Skeletal muscle tissue (tissue), 4 donors: ENCODE data around the gene INTS4. TPM values are rescaled to one million over a fixed set of nuclear protein-coding genes. Genes with fewer than 3 reads are reported as not detected.
"Not testable (repeated sequence)": the region's sequence is repeated elsewhere in the genome, so short reads cannot be mapped to it uniquely, and the experiment has no call there.

Experiments
- H3K27ac ChIP-seq: one replicate; pipeline ENCODE4 v1.7.0; 2013; ENCODE audit warnings: mild to moderate bottlenecking, low read depth, low read length, inconsistent platforms
- H3K27me3 ChIP-seq, 3 donors: one replicate each; pipeline ENCODE4 v1.7.0; 2013; ENCODE audit warnings: low read length in 3 of 3; ENCODE audit not compliant: control insufficient read depth in 3 of 3, insufficient read depth in 3 of 3
- H3K36me3 ChIP-seq, 3 donors: one replicate each; pipeline ENCODE4 v1.7.0; 2013; ENCODE audit warnings: low read length in 3 of 3; ENCODE audit not compliant: control insufficient read depth in 3 of 3, insufficient read depth in 3 of 3
- H3K4me1 ChIP-seq, 3 donors: one replicate each; pipeline ENCODE4 v1.7.0; 2013; ENCODE audit warnings: low read length in 3 of 3, mild to moderate bottlenecking in 3 of 3; ENCODE audit not compliant: control insufficient read depth in 3 of 3, insufficient read depth in 3 of 3
- H3K4me3 ChIP-seq, 3 donors: one replicate each; pipeline ENCODE4 v1.7.0; 2013; ENCODE audit warnings: low read length in 3 of 3
- H3K9ac ChIP-seq, 3 donors: one replicate each; pipeline ENCODE4 v1.7.0; 2013; ENCODE audit warnings: low read length in 3 of 3, mild to moderate bottlenecking in 3 of 3, moderate library complexity in 2 of 3, low read depth in 1 of 3
- H3K9me3 ChIP-seq, 3 donors: one replicate each; pipeline ENCODE4 v1.7.0; 2013; ENCODE audit warnings: low read length in 3 of 3; ENCODE audit not compliant: control insufficient read depth in 3 of 3
- total RNA-seq: library from RNA; depleted of rRNA; stranded (reverse); fragments of >200 nt; gene quantifications from one replicate; pipeline ENCODE4 v1.2.3, GENCODE V29; 2014
- donor health status: Osteomylitis.

The INTS4 gene, protein sequence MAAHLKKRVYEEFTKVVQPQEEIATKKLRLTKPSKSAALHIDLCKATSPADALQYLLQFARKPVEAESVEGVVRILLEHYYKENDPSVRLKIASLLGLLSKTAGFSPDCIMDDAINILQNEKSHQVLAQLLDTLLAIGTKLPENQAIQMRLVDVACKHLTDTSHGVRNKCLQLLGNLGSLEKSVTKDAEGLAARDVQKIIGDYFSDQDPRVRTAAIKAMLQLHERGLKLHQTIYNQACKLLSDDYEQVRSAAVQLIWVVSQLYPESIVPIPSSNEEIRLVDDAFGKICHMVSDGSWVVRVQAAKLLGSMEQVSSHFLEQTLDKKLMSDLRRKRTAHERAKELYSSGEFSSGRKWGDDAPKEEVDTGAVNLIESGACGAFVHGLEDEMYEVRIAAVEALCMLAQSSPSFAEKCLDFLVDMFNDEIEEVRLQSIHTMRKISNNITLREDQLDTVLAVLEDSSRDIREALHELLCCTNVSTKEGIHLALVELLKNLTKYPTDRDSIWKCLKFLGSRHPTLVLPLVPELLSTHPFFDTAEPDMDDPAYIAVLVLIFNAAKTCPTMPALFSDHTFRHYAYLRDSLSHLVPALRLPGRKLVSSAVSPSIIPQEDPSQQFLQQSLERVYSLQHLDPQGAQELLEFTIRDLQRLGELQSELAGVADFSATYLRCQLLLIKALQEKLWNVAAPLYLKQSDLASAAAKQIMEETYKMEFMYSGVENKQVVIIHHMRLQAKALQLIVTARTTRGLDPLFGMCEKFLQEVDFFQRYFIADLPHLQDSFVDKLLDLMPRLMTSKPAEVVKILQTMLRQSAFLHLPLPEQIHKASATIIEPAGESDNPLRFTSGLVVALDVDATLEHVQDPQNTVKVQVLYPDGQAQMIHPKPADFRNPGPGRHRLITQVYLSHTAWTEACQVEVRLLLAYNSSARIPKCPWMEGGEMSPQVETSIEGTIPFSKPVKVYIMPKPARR
- 40.7 TPM for total RNA-seq

DNA sequence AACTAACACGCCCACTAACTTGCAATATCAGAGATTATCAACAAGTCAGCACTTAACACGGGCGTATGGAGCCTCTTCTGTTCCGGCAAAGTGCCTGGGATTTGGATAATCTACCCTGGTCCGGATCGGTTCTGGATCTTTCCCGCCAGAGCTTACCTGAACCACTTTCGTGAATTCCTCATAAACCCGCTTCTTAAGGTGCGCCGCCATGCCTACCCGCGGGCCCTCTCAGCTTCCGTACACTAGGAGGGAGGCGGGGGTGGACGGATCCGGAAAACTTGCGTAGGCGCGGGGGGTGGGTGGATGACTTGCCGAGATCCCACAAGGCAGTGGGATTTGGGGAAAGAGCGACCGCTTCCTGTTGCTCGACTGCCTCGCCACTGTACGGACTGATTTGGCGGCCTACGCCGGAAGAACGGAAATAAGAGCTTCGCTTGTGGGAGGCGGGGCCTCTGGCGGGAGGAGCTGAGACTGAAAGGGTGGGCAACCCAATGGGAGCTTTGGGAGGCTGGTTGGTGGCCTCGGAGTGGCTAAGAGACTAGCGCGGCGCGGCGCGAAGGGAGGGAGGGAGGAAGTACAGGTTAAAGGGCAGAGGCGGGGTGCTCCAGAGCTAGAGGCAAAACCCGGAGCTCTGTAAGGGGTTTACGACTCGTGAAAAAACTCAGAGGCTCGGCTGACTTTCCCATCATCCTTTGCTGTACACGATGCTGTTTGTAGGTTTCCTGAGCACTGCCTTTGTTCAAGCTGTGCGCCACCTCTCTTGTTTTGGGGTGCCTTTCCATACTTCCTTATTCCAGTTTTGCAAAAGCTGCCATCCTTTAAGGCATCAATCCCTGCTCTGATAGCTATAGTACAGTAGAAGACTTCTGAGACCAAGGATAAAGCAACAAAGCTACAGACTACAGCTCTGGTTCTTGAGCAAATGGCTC, at the start of gene INTS4:
Gene INTS4 (minus strand): TSS at position 235 of the 929 bp plus-strand sequence. CDS start 25 bp downstream, at position 210.
- Histone ChIP-seq H3K27ac (peak within 1 kb of the TSS; percentile 80), H3K36me3 (peaks cover 0 to 10% (median 2%) of the 10 kb centered on the region in 3 donors), H3K4me1 (peaks cover 11 to 20% (median 18%) of the 10 kb centered on the region in 3 donors), H3K9me3 (no peaks in the 10 kb centered on the region), H3K27me3 (no peaks in the 10 kb centered on the region), H3K9ac (peak within 1 kb of the TSS; percentile 91 to 93 (median 92)), H3K4me3 (peak within 1 kb of the TSS; percentile 87 to 99 (median 91))

DNA sequence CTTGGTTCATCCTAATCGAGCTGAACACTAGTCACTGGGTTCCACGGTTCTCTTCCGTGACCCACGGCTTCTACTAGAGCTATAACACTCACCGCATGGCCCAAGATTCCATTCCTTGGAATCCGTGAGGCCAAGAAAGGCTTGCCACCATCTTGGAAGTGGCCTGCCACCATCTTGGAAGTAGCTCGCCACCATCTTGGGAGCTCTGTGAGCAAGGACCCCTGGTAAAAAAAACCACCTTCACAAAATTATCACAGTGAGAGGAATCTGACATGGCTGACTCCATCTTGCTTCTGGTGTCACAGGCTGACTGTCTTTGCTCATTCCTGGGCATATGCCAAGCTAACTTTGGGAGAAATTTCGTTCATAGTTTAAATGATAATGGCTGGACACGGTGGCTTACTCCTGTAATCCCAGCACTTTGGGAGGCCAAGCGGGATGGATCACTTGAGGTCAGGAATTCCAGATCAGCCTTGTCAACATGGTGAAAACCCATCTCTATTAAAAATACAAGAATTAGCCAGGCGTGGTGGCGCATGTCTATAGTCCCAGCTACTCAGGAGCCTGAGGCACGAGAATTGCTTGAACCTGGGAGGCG, 47.5 kb upstream of the INTS4 start:
- Histone ChIP-seq H3K27ac (no peak overlapping the region), H3K9ac (no peak overlapping the region), H3K9me3 (no peaks in the 10 kb centered on the region), H3K27me3 (no peaks in the 10 kb centered on the region), H3K36me3 (no peaks in the 10 kb centered on the region), H3K4me3 (no peak overlapping the region), H3K4me1 (peaks cover 11 to 18% (median 15%) of the 10 kb centered on the region in 3 donors)

DNA sequence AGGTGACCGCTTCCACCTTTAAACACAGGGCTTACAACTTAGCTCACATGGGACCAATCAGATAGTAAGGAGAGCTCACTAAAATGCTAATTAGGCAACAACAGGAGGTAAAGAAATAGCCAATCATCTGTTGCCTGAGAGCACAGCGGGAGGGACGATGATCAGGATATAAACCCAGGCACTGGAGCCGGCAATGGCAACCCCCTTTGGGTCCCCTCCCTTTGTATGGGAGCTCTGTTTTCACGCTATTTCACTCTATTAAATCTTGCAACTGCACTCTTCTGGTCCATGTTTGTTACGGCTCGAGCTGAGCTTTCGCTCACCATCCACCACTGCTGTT, 46.9 kb upstream of the INTS4 start:
- H3K27ac ChIP-seq, H3K4me3 ChIP-seq, H3K27me3 ChIP-seq, H3K9me3 ChIP-seq, H3K36me3 ChIP-seq, H3K9ac ChIP-seq: not testable (repeated sequence)
- H3K4me1 ChIP-seq = peaks cover 10 to 16% (median 13%) of the 10 kb centered on the region in 3 donors

DNA sequence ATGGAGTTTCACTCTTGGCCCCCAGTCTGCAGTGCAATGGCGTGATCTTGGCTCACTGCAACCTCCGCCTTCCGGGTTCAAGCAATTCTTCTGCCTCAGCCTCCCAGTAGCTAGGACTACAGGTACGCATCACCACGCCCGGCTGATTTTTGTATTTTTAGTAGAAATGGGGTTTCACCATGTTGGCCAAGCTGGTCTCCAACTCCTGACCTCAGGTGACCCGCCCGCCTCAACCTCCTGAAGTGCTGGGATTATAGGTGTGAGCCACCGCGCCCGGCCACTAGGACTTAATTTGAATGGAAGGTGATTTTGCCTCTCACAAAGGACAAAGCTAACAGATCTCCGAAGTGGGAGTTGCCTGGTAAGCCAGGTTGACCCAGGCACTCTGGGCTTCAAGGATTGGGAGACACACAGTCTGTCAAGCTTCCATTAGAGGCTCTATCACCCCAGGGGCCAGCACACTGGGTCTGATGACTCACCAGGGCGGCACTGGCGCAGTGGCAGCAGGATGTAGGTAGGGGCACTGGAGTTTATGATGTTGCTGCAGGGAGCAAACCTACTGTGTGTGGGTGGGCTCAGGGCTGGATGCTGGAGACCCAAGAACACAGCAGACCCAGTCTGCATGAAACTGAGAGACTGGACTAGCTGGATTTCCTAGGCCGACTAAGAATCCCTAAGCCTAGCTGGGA, 46.4 kb upstream of the INTS4 start:
- H3K4me1 ChIP-seq = peaks cover 7 to 13% (median 9%) of the 10 kb centered on the region in 3 donors
- no peak overlapping the region for H3K27ac ChIP-seq
- H3K9me3 ChIP-seq = no peaks in the 10 kb centered on the region
- H3K27me3 ChIP-seq = no peaks in the 10 kb centered on the region
- no peak overlapping the region for H3K4me3 ChIP-seq
- no peak overlapping the region for H3K9ac ChIP-seq
- no peaks in the 10 kb centered on the region for H3K36me3 ChIP-seq

DNA sequence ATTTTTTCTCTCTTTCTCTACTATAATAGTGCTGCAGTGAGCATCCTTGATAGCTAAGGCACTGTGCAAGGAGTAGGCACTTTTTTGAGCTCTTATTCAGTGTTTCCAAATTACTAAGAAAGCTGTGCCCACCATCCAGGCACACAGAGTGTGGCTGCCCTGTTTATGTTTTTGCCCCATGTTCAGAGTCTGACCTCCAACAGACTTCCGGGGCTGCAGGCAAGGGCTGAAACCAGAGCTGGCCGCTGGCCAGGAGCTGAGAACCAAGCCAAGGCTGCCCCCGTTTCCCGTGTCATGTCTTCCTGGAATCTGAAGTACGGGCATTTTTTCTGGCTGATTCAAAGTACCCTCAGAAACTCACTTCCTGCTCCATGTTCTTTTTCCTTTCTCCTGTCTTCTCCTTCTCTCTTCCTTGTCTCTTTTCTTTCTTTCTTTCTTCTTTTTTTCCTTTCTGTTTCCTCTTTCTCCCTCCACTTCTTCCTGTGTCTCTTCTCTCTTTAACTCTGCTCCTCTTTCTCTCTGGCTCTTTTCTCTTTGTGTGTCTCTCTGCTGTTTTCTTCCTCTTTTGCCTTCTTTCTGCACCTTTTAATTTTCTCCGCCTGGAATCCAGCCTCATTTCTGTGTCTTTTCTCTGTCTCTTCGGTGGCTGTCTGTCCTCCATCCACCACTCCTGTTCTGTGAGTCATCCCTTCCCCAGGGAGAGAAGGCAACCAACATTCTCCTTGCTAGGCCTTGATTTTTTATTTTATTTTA, 45.6 kb upstream of the INTS4 start:
- no peaks in the 10 kb centered on the region for H3K9me3 ChIP-seq
- H3K9ac ChIP-seq = peak overlapping the region; percentile 14 to 45 (median 43)
- H3K36me3 ChIP-seq = no peaks in the 10 kb centered on the region
- H3K27ac ChIP-seq = peak overlapping the region; percentile 54
- no peaks in the 10 kb centered on the region for H3K27me3 ChIP-seq
- peak overlapping the region in 2 of 3 donors; percentile 29 to 54 for H3K4me3 ChIP-seq
- H3K4me1 ChIP-seq = peaks cover 2 to 9% (median 3%) of the 10 kb centered on the region in 3 donors

DNA sequence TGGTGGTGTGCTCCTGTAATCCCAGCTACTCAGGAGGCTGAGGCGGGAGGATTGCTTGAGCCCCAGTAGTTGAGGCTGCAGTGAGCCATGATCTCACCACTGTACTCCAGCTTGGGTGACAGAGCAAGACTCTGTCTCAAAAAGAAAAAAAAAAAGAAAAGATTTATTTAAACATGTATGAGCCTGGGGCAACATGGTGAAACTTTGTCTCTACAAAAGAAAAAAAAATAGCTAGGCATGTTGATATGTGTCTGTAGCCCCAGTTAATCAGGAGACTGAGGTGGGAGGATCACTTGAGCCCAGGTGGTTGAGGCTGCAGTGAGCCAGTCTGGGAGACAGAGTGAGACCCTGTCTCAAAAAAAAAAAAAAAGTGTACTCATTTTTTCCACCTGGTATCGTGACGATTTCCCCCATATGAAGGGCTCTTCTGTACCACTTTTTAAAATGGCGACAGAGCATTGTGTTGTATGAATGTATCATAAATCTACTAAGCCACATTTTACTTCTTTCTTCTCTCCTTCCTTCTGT, 45.0 kb upstream of the INTS4 start:
- H3K9ac ChIP-seq = no peak overlapping the region
- peaks cover 0 to 9% (median 3%) of the 10 kb centered on the region in 3 donors for H3K4me1 ChIP-seq
- peak overlapping the region; percentile 54 for H3K27ac ChIP-seq
- no peak overlapping the region for H3K4me3 ChIP-seq
- no peaks in the 10 kb centered on the region for H3K36me3 ChIP-seq
- no peaks in the 10 kb centered on the region for H3K27me3 ChIP-seq
- no peaks in the 10 kb centered on the region for H3K9me3 ChIP-seq

DNA sequence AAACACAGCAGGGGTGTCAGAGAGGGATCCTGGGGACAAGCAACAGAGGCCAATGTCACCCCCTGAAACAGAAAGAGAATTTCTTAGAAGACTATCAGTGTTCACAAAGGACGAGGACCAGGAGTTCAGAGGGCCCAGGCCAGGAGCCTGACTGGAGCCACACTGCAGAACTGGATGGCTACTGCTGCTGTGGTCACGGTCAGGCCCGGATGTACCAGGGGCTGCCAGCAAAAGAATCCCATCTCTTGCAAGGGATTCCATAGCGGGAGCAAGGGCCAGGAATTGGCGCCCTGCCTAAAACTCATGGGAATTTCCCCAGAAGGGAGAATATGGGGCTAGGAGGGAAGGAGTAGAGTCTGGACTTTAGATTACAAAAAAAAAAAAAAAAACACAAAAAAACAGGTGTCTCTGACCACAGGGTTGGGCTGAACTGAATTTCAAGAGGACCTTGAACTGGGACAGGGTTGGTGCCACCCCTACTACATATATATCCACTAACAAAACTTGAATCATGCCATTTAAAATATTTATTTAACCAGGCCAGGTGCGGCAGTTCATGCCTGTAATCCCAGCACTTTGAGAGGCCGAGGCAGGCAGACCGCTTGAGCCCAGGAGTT, 44.3 kb upstream of the INTS4 start:
- Histone ChIP-seq H3K9ac (no peak overlapping the region), H3K27ac (no peak overlapping the region), H3K36me3 (no peaks in the 10 kb centered on the region), H3K4me1 (peaks cover 0 to 9% (median 3%) of the 10 kb centered on the region in 3 donors), H3K27me3 (no peaks in the 10 kb centered on the region), H3K4me3 (no peak overlapping the region), H3K9me3 (no peaks in the 10 kb centered on the region)
